Measurements from ENCODE around the gene FKBP4.

FKBP4 gene

DNA sequence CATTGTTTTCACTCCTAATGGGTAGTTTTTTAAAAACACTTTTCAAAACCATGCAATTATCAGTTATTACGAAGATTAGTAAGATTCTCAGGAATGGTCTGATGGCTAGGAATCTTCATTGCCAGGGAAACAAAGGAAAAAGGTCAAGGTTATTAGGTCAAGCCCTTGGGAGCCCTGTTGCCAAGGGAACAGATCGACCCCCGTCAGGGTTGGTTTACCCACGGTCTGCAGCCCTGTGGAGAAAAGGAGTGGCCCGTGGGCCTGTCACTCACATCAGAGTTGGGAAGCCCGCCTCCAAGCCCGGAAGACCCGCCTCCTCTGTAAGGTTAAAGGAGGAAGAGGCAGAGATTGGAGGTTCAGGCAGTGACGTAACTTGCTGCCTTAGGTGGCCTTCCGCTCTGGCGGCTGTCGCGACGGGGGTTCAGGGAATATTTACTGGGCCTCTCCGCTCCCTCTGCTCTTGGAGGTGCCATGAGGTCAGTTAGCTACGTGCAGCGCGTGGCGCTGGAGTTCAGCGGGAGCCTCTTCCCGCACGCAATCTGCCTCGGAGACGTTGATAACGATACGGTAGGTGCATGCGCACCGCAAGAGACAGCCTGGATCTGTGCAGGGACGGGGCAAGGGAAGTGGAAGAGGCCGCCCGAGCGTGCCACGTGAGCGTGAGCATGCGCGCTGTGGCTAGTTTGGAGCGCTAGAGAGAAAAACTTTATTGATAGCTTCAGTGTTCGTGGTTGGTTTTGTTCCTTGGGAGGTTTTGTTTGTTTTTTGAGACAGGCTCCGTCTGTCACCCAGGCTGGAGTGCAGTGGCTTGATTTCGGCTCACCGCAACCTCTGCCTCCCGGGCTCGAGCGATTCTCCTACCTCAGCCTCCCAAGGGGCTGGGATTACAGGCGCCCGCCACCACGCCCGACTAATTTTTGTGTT is 17.8 kb downstream of the FKBP4 start, which contains the start of gene ITFG2:
TSS of gene ITFG2 (plus strand) at position 379 of the 924 bp plus-strand sequence. CDS start at position 472, 93 bp downstream.
- H3K4me1 ChIP-seq (ENCODE audit: control extremely low read depth in 1 of 4, control insufficient read depth in 4 of 4, insufficient read depth in 4 of 4, low read length in 3 of 4), result peaks cover 9 to 25% (median 16%) of the 10 kb centered on the region in 4 experiments
- H3K27ac ChIP-seq (ENCODE audit: insufficient read depth in 1 of 2, low read depth in 1 of 2, low read length in 2 of 2, poor library complexity in 1 of 2, severe bottlenecking in 2 of 2), result peak within 1 kb of the TSS; percentile 81 to 88
- H3K4me3 ChIP-seq (ENCODE audit: control insufficient read depth in 1 of 7, extremely low read depth in 1 of 7, insufficient read depth in 4 of 7, low read depth in 2 of 7, low read length in 6 of 7), result peak within 1 kb of the TSS; percentile 75 to 95 (median 88)
- ChIA-PET POLR2A (interaction anchor here (0.6 to 1.1 kb wide), 3 partner anchors 16 to 244 kb away, joined by 3 read pairs; no protein-coding TSS in a partner anchor), CTCF (interaction anchor here (0.8 to 3.8 kb wide), 11 partner anchors 8 to 130 kb away, joined by 3 to 25 read pairs (median 4); no protein-coding TSS in a partner anchor)
- no peaks in the 10 kb centered on the region for H3K9me3 ChIP-seq (ENCODE audit: control extremely low read depth in 1 of 5, control insufficient read depth in 4 of 5, insufficient read depth in 2 of 5, low read depth in 1 of 5, low read length in 4 of 5)
- H3K27me3 ChIP-seq (replicated peaks in 2 of 5; ENCODE audit: control insufficient read depth in 4 of 5, insufficient read depth in 5 of 5, low read length in 4 of 5), result no peaks in the 10 kb centered on the region
- peaks cover 2 to 24% (median 8%) of the 10 kb centered on the region in 4 experiments for H3K36me3 ChIP-seq (ENCODE audit: control insufficient read depth in 4 of 4, insufficient read depth in 4 of 4, low read length in 3 of 4)
- WGBS (ENCODE audit: insufficient coverage), result 0% methylated on average over 35 of the region's 48 CpGs
- DNase-seq, result peak; percentile 97 to 99 (median 99)

DNA sequence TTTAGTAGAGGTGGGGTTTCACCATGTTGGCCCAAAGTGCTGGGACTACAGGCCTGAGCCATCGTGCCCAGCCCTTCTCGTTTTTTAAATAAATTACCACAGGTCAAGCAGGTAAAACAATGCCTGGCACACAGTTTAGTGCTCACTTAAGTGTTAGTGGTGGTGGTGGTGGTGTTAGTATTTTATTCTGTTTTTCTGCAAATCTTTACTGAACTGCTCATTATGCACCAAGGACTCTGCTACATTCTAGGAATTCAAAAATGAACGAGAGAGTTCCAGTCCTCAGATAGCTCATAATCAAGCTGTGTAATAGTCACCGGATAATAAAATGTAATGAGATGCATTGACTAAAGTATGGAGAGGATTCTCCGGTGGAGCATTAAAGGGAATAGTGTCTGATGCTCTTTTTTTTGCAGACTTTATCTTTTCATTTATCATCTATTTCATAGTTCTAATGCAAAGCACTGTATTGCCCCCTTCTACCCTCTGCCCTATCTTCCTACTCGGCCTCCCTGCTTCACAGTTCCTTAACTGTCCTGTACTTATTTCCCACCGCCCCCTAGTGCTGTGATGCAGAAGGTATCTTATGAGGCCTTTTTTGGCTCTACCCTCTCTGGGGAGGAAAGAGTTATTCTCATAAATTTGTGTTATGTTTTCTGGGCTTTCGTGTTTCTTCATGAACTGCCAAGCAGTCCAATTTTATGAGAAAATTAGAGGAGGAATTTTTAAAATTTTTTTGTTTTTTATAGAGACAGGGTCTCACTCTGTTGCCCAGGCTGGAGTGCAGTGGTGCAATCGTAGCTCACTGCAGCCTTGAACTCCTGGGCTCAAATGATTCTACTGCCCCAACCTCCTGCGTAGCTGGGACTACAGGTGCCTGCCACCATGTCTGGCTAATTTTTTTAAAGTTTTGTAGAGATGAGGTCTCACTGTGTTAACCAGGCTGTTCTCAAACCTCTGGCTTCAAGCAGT is 18.7 kb downstream of the FKBP4 start:
- DNase-seq, result peak; percentile 71 to 88 (median 82)
- Histone ChIP-seq H3K4me3 (ENCODE audit: control insufficient read depth in 1 of 7, extremely low read depth in 1 of 7, insufficient read depth in 4 of 7, low read depth in 2 of 7, low read length in 6 of 7) (peak overlapping the region; percentile 75 to 95 (median 88)), H3K36me3 (ENCODE audit: control insufficient read depth in 4 of 4, insufficient read depth in 4 of 4, low read length in 3 of 4) (peaks cover 6 to 29% (median 17%) of the 10 kb centered on the region in 4 experiments), H3K27ac (ENCODE audit: insufficient read depth in 1 of 2, low read depth in 1 of 2, low read length in 2 of 2, poor library complexity in 1 of 2, severe bottlenecking in 2 of 2) (peak overlapping the region; percentile 81 to 88), H3K4me1 (ENCODE audit: control extremely low read depth in 1 of 4, control insufficient read depth in 4 of 4, insufficient read depth in 4 of 4, low read length in 3 of 4) (peaks cover 9 to 25% (median 16%) of the 10 kb centered on the region in 4 experiments), H3K9me3 (ENCODE audit: control extremely low read depth in 1 of 5, control insufficient read depth in 4 of 5, insufficient read depth in 2 of 5, low read depth in 1 of 5, low read length in 4 of 5) (no peaks in the 10 kb centered on the region), H3K27me3 (replicated peaks in 2 of 5; ENCODE audit: control insufficient read depth in 4 of 5, insufficient read depth in 5 of 5, low read length in 4 of 5) (no peaks in the 10 kb centered on the region)
- POLR2A ChIA-PET, result interaction anchor here (0.6 to 1.1 kb wide), 2 partner anchors 17 to 245 kb away, joined by 3 read pairs; no protein-coding TSS in a partner anchor
- CTCF ChIA-PET, result interaction anchor here (0.9 to 3.8 kb wide), 12 partner anchors 9 to 131 kb away, joined by 3 to 25 read pairs (median 4); no protein-coding TSS in a partner anchor
- 33% methylated on average over 3 of the region's 10 CpGs for WGBS (ENCODE audit: insufficient coverage)

DNA sequence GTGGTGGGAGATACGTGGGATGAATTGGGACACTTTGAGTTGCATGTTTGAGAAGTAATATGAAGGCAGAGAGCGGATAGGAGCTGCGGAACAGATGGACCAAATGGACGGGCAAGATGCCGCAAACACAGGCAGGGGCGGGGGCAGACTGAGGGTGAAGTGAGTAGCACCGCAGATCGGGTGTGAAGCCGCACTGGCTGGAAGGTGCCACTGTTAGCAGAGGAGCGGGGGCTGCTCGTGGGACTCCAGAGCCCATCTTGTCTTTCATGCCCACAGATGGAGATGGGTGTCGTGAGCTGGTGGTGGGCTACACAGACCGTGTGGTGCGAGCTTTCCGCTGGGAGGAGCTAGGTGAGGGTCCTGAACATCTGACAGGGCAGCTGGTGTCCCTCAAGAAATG is 25.0 kb downstream of the FKBP4 start:
- Histone ChIP-seq H3K4me3 (ENCODE audit: control insufficient read depth in 1 of 7, extremely low read depth in 1 of 7, insufficient read depth in 4 of 7, low read depth in 2 of 7, low read length in 6 of 7) (no peak overlapping the region), H3K4me1 (ENCODE audit: control extremely low read depth in 1 of 4, control insufficient read depth in 4 of 4, insufficient read depth in 4 of 4, low read length in 3 of 4) (peaks cover 0 to 3% (median 1%) of the 10 kb centered on the region in 4 experiments), H3K27me3 (replicated peaks in 2 of 5; ENCODE audit: control insufficient read depth in 4 of 5, insufficient read depth in 5 of 5, low read length in 4 of 5) (no peaks in the 10 kb centered on the region), H3K9me3 (ENCODE audit: control extremely low read depth in 1 of 5, control insufficient read depth in 4 of 5, insufficient read depth in 2 of 5, low read depth in 1 of 5, low read length in 4 of 5) (no peaks in the 10 kb centered on the region), H3K27ac (ENCODE audit: insufficient read depth in 1 of 2, low read depth in 1 of 2, low read length in 2 of 2, poor library complexity in 1 of 2, severe bottlenecking in 2 of 2) (no peak overlapping the region), H3K36me3 (ENCODE audit: control insufficient read depth in 4 of 4, insufficient read depth in 4 of 4, low read length in 3 of 4) (peaks cover 9 to 81% (median 71%) of the 10 kb centered on the region in 4 experiments)
- CTCF ChIA-PET, result no interaction called here
- WGBS (ENCODE audit: insufficient coverage), result 100% methylated on average over 15 of the region's 15 CpGs
- DNase-seq, result no peak
- POLR2A ChIA-PET, result interaction anchor here (0.6 kb wide), 1 partner anchor 98 kb away, joined by 3 read pairs; no protein-coding TSS in a partner anchor

DNA sequence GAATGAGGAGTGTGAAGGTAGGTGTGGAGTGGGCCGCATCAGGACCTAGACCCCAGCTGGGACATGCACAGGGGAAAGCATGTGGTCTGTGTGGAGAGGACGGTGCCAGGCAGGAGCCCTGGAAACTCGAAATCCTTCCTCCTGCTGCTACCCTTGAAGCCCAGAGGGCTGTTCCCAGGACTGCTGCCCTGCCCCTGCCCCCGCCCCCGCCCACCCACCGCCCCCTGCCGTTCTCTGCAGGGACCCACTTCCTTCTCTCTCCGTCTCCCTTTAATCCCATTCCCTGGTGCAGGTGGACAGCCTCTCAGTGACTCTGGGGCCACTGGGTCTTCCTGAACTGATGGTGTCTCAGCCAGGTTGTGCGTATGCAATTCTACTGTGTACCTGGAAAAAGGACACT is 25.7 kb downstream of the FKBP4 start:
- ChIA-PET POLR2A (no interaction called here), CTCF (no interaction called here)
- H3K9me3 ChIP-seq (ENCODE audit: control extremely low read depth in 1 of 5, control insufficient read depth in 4 of 5, insufficient read depth in 2 of 5, low read depth in 1 of 5, low read length in 4 of 5), result no peaks in the 10 kb centered on the region

GRCh38 chr12:2823483-2823882 is 28.7 kb downstream of the FKBP4 start:
- WGBS (ENCODE audit: insufficient coverage), result 100% methylated on average over 5 of the region's 7 CpGs
- no peak overlapping the region for H3K27ac ChIP-seq (ENCODE audit: insufficient read depth in 1 of 2, low read depth in 1 of 2, low read length in 2 of 2, poor library complexity in 1 of 2, severe bottlenecking in 2 of 2)
- ChIA-PET CTCF (interaction anchor here (1.3 to 2.7 kb wide), 2 partner anchors 8 to 14 kb away, joined by 3 to 14 read pairs; no protein-coding TSS in a partner anchor), POLR2A (no interaction called here)
- no peaks in the 10 kb centered on the region for H3K4me1 ChIP-seq (ENCODE audit: control extremely low read depth in 1 of 4, control insufficient read depth in 4 of 4, insufficient read depth in 4 of 4, low read length in 3 of 4)
- H3K4me3 ChIP-seq (ENCODE audit: control insufficient read depth in 1 of 7, extremely low read depth in 1 of 7, insufficient read depth in 4 of 7, low read depth in 2 of 7, low read length in 6 of 7), result no peak overlapping the region
- H3K9me3 ChIP-seq (ENCODE audit: control extremely low read depth in 1 of 5, control insufficient read depth in 4 of 5, insufficient read depth in 2 of 5, low read depth in 1 of 5, low read length in 4 of 5), result no peaks in the 10 kb centered on the region
- H3K27me3 ChIP-seq (replicated peaks in 2 of 5; ENCODE audit: control insufficient read depth in 4 of 5, insufficient read depth in 5 of 5, low read length in 4 of 5), result no peaks in the 10 kb centered on the region
- no peak for DNase-seq
- peaks cover 11 to 97% (median 80%) of the 10 kb centered on the region in 4 experiments for H3K36me3 ChIP-seq (ENCODE audit: control insufficient read depth in 4 of 4, insufficient read depth in 4 of 4, low read length in 3 of 4)

More for the DNA sequence above, 25.7 kb downstream of the FKBP4 start:
- Histone ChIP-seq H3K27ac (ENCODE audit: insufficient read depth in 1 of 2, low read depth in 1 of 2, low read length in 2 of 2, poor library complexity in 1 of 2, severe bottlenecking in 2 of 2) (no peak overlapping the region), H3K4me3 (ENCODE audit: control insufficient read depth in 1 of 7, extremely low read depth in 1 of 7, insufficient read depth in 4 of 7, low read depth in 2 of 7, low read length in 6 of 7) (no peak overlapping the region), H3K27me3 (replicated peaks in 2 of 5; ENCODE audit: control insufficient read depth in 4 of 5, insufficient read depth in 5 of 5, low read length in 4 of 5) (no peaks in the 10 kb centered on the region), H3K4me1 (ENCODE audit: control extremely low read depth in 1 of 4, control insufficient read depth in 4 of 4, insufficient read depth in 4 of 4, low read length in 3 of 4) (no peaks in the 10 kb centered on the region), H3K36me3 (ENCODE audit: control insufficient read depth in 4 of 4, insufficient read depth in 4 of 4, low read length in 3 of 4) (peaks cover 9 to 84% (median 76%) of the 10 kb centered on the region in 4 experiments)
- no peak for DNase-seq
- 93% methylated on average over 3 of the region's 9 CpGs for WGBS (ENCODE audit: insufficient coverage)

DNA sequence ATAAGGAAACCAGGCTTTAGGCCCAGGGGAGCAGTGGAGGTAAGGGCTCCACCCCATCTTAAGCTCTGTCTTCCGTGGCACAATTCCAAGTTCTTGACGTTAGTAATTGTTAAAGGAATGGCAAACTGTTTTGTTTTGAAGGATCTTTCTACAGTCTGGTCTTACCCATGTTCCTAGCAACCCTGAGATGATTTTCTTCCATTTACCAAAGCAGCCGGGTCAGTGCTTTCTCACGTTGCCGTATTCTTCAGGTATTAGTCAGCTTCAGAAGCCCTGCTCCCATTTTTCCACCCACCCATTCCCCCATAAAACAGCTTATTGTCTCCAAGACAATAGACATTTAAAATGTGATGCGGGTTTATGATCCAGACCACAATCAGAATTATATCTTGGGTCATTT is 29.8 kb downstream of the FKBP4 start:
- CTCF ChIA-PET, result interaction anchor here (1.0 to 2.7 kb wide), 2 partner anchors 9 to 12 kb away, joined by 3 to 14 read pairs; partner anchors contain the start of gene ITFG2
- H3K4me1 ChIP-seq (ENCODE audit: control extremely low read depth in 1 of 4, control insufficient read depth in 4 of 4, insufficient read depth in 4 of 4, low read length in 3 of 4), result no peaks in the 10 kb centered on the region
- no peak overlapping the region for H3K27ac ChIP-seq (ENCODE audit: insufficient read depth in 1 of 2, low read depth in 1 of 2, low read length in 2 of 2, poor library complexity in 1 of 2, severe bottlenecking in 2 of 2)
- no peak for DNase-seq
- H3K27me3 ChIP-seq (replicated peaks in 2 of 5; ENCODE audit: control insufficient read depth in 4 of 5, insufficient read depth in 5 of 5, low read length in 4 of 5), result no peaks in the 10 kb centered on the region
- peaks cover 11 to 97% (median 79%) of the 10 kb centered on the region in 4 experiments for H3K36me3 ChIP-seq (ENCODE audit: control insufficient read depth in 4 of 4, insufficient read depth in 4 of 4, low read length in 3 of 4)
- POLR2A ChIA-PET, result no interaction called here
- WGBS (ENCODE audit: insufficient coverage), result 100% methylated on average over 6 of the region's 6 CpGs
- no peaks in the 10 kb centered on the region for H3K9me3 ChIP-seq (ENCODE audit: control extremely low read depth in 1 of 5, control insufficient read depth in 4 of 5, insufficient read depth in 2 of 5, low read depth in 1 of 5, low read length in 4 of 5)
- no peak overlapping the region for H3K4me3 ChIP-seq (ENCODE audit: control insufficient read depth in 1 of 7, extremely low read depth in 1 of 7, insufficient read depth in 4 of 7, low read depth in 2 of 7, low read length in 6 of 7)
